Measurements from ENCODE around the gene HMMR. TPM values are rescaled to one million over a fixed set of nuclear protein-coding genes. Genes with fewer than 3 reads are reported as not detected.
"Not testable (repeated sequence)": the region's sequence is repeated elsewhere in the genome, so short reads cannot be mapped to it uniquely, and the experiment has no call there.

Gene HMMR
- total RNA-seq, 1 donor from 2014 or later = 19.5 TPM

- TF ChIP-seq CTCF (conservative IDR thresholded peaks at IDR 0.05; ENCODE audit: low read depth, low read length) = no peak
- no peak overlapping the region for H3K4me3 ChIP-seq (ENCODE audit: low read depth, low read length)
- DNase-seq (ENCODE audit: low read depth) = no peak
These were observed 74.2 kb downstream of the HMMR start for GRCh38 chr5:163534492-163535094.

- H3K4me3 ChIP-seq (ENCODE audit: low read depth, low read length) = no peak overlapping the region
- no peak for DNase-seq (ENCODE audit: low read depth)
- TF ChIP-seq CTCF (conservative IDR thresholded peaks at IDR 0.05; ENCODE audit: low read depth, low read length) = no peak
These were observed 74.9 kb downstream of the HMMR start for GRCh38 chr5:163535290-163535689.

- not testable (repeated sequence) for DNase-seq (ENCODE audit: low read depth); H3K4me3 ChIP-seq (ENCODE audit: low read depth, low read length)
These were observed 76.0 kb downstream of the HMMR start for GRCh38 chr5:163536442-163536841.

GRCh38 chr5:163540696-163541095 is 80.3 kb downstream of the HMMR start:
- no peak overlapping the region for H3K4me3 ChIP-seq (ENCODE audit: low read depth, low read length)
- DNase-seq (ENCODE audit: low read depth) = no peak
- no peak for TF ChIP-seq CTCF (conservative IDR thresholded peaks at IDR 0.05; ENCODE audit: low read depth, low read length)

Other genes with a start within 250 kb of the HMMR start
- 139 and 191 TPM in 2 replicates for gene CCNG1, start 23.0 kb upstream of the HMMR start, total RNA-seq
- 4.6 and 11.1 TPM in 2 replicates for gene NUDCD2, start 530 bp upstream of the HMMR start, total RNA-seq
- 46.3 and 64.7 TPM in 2 replicates for gene MAT2B, start 45.0 kb downstream of the HMMR start, total RNA-seq